GM19463 (cell line): Measurements from ENCODE around the gene PRRX2.

ENCODE experiments used
- ATAC-seq: cut with Tn5 transposase; IDR thresholded peaks from one replicate; pipeline ENCODE4 v1.9.1; 2021; ENCODE audit warnings: mild to moderate bottlenecking, moderate library complexity; ENCODE audit not compliant: unreplicated experiment

PRRX2 gene

DNA sequence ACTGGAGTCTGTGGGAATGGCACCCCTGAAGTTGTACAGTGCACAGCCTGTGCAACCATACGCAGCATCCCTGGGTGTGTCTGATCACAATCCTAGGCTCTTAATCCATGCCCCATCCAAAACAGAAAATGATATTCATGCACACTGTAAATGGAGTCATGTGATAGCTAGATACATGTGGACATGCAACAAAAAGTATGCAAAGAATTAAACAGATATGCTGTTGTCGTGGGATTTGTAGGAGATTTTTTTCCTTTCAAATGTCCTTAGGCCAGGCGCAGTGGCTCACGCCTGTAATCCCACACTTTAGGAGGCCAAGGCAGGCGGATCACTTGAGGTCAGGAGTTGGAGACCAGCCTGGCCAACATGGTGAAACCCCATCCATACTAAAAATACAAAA lies 36.1 kb downstream of the PRRX2 start:
- ATAC-seq = no peak

DNA sequence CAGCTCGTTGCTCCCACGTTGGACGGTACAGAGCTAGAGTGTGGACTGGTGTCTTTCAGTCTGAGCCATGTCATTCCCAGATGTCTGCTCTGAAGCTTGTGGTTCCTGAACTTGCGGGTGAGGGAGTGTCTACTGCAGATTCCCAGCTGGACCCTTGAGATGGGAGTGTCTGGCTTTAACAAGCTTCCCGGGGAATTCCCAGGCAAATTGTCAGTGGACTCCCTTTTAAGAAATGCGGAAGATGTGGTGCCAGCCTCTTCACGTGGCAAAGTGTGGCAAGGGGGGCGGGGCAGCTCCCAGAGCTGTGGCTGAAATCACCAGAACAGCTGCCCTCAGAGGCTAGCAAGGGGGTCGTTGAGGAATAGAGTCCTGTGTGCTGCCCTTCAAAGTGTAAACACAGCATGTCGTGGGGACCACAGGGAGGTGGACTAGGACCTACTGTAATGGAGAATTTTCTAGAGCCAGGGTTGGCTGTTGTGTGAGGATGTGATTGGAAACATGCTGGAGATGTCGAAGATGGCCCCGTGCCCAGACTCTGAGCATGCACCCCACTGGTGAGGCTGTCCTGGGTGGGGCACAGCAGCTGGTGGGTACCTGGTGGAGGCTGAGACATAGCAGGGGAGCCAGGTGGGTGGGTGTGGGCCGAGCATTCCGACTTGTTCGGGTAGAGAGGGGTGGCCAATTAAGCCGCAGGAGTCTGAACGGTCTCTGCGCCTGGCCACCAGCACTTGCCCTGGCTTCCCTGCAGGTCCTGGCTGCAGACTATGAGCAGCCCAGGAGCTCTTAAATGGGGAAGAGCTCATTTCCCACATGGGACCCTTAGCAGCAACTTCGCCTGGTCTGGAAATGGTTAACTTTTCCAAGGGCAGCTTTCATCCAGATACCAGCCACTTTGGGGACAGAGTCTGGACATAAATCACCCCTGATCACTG lies 37.4 kb downstream of the PRRX2 start:
- ATAC-seq = no peak

DNA sequence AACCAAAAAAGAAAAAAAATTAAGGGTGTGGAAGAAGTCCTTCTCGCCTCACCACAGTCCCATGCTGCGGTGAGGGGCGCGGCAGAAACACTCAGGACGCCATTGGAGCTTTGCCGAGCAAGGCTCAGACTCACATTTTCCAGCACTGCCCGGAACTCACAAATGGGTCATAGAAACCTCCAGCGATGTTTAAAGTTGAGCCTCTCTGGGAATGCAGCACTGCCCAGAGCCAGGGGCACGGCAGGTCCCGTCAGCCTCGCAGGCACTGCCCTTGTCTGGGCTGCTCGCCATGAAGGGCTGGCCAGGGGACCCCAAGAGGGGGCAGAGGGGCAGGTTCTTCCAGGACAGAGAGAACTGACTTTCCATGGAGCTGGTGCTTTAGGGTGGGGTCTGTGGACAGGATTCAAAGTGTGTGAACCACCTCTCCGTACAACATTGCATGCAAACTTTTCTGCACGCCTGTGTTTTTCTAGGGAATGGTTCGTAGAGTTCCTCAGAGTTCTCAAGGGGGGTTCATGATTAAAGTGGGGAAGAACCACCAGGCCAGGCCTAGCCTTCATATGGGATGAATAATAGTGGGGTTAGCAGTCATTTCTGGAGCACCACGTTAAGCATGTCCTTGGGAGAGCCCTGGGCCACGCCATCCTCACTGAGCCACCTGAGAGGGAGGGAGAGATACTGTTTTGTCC lies 38.4 kb downstream of the PRRX2 start:
- no peak for ATAC-seq

DNA sequence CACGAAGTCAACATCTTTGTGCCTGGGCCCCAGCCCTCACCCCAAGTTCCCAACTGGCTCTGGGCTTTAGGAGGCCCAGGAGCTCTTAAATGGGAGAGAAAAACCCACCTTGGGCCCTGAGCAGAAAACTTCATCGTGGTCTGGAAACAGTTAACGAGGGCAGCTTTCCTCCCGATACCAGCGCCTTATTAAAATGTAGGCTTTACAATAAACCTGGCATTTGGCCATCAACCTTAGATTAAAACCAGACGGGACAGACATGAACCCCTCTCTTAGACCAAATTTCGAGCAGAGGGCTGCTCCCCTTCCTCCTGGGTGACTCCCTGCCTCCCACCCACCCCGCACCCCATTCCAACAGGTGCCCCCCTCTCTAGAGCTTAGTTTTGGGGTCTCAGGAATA lies 39.4 kb downstream of the PRRX2 start:
- no peak for ATAC-seq

DNA sequence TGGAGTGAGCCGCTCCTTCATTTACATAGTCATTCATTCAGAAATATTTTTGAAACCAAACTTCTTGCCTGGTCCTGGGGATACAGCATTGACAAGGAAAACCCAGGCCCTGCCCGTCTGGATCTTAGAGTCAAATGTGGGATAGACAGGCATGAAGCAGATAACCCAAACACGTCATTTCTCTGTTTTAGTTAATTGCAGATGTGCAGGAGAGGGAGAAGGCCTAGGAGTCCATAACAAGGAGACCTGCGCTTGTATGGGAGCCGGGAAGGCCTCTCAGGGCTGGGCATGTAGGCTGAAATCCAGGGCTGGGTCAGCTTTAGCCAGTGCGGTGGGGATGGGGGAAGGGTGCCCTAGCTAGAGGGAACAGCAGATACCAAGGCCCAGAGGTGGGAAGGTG lies 43.3 kb downstream of the PRRX2 start:
- ATAC-seq = no peak

DNA sequence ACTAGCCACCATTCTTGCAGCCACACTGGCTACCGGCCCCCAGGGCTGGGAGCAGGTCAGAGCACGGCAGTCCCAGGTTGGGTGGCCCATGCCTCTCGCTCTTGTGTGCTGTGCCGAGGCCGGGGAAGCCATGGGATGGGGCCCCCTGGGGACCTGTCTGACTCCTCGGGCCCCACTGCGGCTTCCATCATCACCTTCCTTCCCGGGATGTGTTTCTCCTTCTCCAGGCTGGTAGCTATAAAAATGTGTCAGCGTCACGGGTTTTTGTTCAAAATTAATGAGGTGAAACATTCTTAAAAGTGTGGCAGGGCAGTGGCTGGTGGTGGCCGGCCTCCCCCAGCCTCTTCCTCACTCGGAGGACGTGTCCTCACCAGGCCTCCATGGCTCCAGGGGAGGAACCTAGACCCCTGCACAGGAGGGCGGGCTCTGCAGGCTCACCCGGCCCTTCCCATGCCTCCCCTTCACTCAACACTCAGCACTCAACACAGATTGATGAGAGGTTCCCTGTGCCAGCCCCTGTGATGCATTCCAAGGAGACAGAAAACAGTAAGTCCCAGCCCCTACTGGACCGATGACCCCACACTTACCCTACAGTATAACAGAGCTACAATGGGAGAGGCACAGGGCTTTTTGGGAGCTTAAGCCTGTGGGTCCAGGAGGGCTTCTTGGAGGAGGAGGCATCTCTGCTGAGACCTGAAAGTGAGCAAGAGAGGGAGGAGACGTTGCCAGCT lies 44.2 kb downstream of the PRRX2 start:
- ATAC-seq = no peak

DNA sequence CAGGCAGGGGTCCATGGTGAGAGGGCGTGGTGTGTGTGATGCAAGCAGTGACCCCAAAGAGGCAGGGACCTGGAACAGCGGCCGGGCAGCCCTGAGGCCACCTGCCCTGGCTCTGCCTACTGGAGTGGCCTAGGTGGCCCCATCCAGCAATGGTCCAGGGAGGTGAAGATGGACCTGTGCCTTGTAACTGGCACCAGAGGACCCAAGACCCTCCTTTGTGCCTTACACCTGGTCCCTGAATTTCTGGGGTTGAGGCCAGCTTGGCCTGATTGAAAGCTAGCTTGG lies 44.7 kb downstream of the PRRX2 start:
- ATAC-seq = no peak

DNA sequence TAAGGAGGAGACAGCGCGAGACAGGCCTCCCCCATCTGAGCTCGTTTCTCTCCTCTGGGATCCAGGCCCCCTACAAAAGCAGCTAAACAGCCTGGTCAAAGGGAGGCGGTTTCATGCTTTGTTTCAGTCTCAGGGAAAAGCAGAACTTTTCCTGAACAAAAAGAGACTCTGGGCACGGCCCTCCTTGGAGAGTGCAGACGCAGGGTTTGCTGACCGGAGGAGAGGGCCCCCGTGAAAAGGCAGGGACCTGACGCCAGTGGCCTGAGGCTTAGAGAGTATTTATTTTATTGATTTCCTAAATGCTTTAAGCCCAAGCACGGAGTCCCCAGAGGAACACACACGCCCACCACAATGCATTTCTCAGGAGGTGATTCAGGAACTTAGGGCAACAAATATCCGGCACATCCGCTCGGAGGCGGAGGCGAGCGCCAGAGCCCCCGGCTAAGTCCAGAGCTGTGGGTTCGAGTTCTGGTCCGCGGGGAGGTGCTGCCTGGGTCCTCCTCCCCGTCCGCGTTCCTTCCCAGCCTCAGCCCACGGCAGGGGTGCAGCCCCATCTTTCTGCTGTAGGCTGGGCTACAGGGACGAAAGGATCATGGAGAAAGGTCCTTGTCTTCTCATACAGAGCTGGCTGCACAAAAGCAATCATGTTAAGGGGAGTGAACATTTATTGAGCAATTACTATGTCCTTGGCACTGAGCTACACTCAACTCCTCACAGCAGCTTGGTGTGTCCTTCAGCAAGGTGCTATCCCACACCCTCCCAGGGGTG lies 47.4 kb downstream of the PRRX2 start:
- ATAC-seq = no peak

DNA sequence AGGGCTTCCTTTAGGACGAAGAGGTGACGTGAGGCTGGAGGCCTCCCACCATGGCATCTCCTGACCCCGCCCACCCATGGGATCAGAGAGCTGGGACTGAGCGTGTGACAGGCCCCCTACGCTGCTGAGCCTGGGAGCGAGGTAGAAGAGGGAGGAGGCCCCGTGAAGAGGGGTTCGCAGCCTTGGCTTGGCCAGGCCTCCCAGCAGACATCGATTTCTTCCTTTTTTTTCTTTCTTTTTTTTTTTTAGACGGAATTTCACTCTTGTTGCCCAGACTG lies 47.9 kb downstream of the PRRX2 start:
- ATAC-seq = no peak

DNA sequence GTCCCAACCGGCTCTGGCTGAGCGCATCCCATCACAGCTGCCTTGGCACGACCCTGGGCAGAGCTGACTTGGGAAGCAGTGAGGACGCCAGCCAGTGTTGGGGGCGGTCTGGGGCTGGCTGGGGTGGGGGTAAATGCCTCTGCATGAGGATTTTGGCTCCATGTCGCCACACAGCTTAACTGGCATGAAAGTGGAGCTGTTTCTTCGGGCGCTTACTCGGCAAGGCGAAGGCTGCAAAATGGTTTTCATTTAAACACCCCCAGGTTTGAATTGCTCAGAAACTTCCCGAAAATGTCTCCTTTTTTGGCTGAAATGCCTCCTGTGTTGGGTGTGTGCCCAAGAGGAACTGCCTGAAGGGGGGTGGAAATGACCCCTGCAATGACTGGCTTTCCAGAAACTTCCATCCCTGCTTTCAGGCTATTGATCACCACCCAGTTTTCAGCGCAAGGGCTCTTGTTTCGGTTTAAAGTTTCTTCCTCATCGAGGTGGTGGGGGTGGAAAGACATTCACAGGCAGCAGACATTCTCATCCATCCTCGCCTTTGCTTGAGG lies 49.1 kb downstream of the PRRX2 start:
- ATAC-seq = no peak

DNA sequence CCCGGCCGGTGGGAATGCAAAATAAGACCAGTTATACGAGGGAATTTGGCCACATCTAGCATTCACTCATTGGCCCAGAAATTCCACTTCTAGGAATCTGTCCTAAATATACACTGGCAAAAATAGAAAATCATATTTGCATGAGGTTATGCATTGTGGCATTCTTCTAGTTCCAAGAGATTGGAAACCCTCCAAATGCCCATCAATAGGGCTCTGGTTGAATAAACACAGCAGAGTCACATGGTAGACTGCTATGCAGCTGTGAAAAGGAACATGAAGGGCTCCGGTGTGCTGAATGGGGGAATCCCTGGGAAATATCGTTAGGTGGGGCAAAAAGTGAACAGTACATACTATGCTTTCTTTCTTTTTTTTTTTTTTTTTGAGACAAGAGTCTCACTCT lies 50.6 kb downstream of the PRRX2 start:
- ATAC-seq = no peak

DNA sequence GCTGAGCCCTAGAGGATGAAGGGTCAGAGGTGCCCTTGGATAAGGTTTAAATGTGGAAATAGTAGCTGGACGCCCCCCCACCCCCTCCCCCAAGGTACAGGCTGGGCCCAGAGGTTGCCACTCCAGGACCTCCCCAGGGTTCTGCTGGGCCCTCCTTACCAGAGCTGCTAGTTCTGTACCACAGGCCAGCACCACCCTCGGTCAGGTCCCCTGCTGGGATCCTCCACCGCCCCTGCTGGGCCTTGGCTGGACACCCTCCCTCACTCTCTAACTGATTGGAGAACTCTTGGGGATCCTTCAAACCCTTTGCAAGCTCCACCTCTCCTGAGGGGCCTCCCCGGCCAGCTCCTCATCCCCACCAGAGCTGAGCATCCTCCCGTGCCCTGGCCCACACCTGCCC lies 52.5 kb downstream of the PRRX2 start:
- no peak for ATAC-seq

DNA sequence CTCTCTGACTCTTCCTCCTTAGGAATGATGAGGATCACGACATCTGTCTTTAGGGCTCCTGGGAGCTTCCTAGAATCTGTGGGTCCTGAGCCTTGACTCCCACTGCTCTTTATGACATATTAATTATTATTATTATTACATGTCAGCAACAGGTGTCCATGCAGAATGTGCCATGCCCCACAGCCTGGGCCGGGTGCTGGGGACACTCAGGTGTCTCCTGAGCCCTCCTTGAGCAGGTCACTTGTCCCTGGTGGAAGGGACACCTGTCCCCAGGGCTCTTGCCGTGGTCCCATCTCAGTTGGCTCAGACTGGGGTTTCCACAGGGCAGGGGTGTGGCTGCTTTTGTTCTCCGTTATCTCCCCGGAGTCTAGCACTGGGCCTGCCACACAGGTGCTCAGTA lies 53.2 kb downstream of the PRRX2 start:
- no peak for ATAC-seq

DNA sequence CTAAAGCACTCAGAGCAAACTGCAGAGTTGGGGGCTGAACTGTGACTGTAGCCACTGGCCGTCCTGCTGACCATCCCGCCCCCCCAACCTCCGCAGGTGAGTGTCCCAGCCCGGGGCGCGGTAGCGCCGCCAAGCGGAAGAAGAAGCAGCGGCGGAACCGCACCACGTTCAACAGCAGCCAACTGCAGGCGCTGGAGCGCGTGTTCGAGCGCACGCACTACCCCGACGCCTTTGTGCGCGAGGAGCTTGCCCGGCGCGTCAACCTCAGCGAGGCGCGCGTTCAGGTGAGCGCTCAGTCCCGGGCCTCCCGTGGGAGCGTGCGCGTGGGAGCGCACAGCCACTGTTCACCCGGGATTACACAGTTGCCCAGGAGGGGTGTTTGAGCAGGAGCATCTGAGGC lies 53.7 kb downstream of the PRRX2 start:
- no peak for ATAC-seq

DNA sequence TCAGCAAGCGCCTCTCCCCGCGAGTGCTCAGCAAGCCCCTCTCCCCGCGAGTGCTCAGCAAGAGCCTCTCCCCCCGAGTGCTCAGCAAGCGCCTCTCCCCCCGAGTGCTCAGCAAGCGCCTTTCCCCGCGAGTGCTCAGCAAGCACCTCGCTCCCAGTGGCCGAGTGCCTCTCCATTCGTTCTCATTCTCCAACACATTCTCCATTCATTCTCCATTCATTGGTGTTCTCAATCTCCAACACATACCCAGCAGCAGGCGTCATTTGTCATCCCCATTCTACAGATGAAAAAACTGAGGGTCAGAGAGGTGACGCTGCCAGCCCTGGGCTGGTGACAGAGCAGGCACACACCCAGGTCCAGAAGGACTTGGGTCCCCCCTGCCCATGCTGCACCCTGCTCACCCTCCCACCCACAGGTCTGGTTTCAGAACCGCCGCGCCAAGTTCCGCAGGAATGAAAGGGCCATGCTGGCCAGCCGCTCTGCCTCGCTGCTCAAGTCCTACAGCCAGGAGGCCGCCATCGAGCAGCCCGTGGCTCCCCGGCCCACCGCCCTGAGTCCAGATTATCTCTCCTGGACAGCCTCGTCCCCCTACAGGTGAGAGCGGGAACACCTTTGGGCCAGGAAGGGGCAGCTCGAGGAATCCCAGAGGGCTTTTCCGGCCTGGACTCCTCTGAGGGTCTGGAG lies 54.9 kb downstream of the PRRX2 start:
- ATAC-seq = no peak

DNA sequence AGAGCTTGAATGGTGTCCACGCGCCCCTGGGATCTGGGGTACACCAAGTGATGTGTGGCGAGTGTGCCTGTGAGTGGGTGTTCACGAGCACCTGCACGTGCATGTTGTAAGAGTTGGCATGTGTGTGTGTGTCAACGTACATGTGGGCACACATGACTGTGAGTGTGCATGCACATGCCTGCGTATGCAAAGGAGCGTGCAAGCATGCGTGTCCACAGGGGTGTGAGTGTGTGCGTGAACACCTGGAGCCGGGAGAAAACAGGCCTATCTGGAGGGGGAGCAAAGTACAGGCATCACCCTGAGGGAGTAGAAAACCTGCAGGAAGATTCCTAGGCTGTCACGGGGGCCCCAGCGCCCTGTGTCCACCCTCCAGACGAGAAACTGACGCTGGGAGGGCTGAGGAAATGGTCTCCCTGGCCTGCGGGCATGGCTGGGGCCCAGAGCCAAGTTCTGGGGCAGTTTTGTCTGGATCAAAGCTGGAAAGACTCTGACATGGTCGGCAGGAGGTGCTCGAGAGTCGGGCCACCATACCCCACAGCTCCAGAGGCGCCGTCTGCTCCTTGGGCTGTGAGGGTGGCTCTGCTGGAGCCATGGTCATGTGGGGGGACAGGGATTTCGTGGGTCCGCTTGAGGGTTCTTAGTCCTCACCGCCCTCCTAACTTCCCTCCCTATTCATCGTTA lies 55.6 kb downstream of the PRRX2 start:
- no peak for ATAC-seq

DNA sequence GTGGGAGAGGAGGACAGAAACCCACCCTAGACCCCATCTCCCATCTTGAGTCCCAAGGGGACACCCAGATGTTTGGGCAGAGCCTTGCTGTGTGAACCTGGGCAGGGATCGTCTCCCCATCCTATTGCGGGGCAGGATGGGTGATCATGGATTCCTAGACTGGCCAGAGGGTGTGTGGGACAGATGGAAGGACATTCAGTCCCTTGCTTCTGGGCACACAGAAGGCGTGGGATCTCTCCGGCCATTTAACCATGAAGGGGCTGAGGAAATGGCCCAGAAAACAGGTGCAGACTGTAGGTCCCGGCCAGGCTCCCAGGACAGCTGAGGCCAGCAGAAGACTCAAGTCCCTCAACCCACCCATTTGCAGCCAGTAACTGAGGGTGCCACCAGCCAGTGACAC lies 57.5 kb downstream of the PRRX2 start:
- no peak for ATAC-seq

DNA sequence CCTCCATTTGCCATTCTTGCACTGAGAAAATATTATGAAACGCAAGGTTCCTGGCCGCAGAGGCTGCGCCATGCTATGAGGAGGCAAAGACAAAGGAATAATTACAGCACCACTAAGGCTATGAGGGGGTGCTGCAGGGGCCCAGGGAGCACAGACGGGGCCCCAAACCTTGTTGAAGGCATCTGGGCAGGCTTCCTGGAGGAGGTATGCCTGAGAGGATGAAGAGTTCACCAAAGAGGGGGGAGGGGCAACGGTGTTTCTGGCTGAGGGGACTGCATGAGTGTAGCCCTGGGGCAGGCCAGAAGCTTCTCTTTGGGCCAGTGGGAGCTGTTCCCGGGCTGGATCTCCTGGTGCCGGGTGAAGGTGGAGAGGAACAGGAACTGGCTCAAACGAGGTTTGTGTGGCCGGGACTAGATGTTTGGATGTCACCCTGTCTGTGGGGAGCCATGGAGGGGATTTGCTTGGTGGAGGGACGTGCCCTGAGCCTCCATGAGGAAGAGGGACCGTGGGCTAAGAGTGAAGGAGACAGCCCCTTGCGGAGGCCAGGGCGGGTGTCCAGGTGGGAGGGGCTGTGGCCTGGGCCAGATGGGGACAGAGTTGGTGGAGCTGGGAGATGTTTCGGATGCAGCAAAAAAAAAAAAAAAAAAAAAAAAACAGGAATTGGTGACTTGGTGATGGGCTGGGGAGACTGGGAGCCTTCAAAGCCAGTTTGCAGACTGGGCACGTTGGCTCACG lies 59.2 kb downstream of the PRRX2 start:
- no peak for ATAC-seq

DNA sequence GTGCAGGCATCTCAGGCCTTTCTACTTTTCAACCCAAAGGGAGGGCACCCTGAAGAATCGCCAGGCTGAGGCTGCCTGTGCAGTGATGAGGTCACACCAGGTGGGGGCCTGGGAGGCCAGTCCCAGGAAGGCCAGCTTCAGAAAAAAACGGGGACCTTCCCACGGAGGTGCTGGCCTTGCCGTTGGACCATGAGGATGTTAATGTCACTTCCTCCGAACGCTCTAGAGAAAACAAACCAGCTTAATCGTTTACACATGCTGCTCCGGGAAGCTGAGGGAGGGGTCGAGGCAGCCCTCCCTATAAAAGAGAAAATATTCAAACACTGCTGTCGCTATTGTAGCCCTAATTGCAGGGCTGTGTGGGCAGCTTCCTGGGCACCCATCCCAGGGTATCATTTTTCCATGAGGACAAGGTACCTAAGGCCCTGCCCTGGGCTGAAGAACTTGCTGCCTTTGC lies 60.4 kb downstream of the PRRX2 start:
- no peak for ATAC-seq
